ENCODE measurements around the gene MTCH2. TPM values are rescaled to one million over a fixed set of nuclear protein-coding genes. Genes with fewer than 3 reads are reported as not detected.

Gene MTCH2
- total RNA-seq, 1 experiment from 2014 or later, result 160 TPM

DNA sequence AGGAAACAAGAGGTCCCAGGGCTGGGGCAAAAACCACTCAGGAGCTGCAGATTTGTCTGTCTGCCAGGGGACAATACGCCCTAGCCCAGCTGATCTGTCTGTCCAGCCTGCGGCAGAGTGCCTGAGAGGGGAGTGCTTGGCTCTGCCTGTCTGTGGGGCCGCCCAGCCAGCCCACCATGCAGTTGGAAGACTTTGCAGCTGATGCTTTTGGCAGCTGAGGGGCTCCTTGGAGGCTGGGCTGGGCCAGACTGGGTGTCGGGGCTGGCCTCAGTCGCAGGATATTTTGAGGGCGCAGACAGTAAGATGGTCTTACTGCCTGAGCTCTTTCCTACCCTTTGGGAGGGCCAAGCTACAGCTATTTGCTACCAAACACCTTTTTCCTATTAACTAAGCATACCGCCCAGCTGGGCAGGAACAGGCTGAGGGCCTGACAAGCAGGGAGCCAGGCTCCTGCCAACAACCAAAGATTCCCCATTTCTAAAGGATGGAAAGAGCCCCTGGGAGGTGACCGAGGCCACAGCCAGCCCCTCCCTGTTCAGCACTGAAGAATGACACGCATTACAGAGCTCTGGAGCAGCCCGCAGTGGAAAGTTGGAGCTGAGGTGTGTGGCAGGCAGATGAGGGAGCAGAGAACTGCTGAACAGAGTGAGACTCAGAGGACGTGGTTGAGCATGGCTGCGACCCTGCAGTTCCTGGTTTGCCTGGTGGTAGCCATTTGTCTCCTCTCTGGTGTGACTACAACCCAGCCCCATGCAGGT is 56.1 kb downstream of the MTCH2 start, which contains the start of gene FAM180B:
Gene FAM180B (plus strand): TSS at position 581 of the 758 bp plus-strand sequence. CDS start 91 bp downstream, at position 672.
- POLR2A ChIA-PET, result no interaction called here
- ATAC-seq, result no peak
- TF ChIP-seq HMGA2 (CRISPR knock-in tag; IDR thresholded peaks at IDR 0.05) (no peak), ZNF423 (CRISPR knock-in tag; IDR thresholded peaks at IDR 0.05) (no peak), RORB (CRISPR knock-in tag; IDR thresholded peaks at IDR 0.05) (no peak), MXD4 (CRISPR knock-in tag; IDR thresholded peaks at IDR 0.05; ENCODE audit: borderline replicate concordance) (no peak)
- TF ChIP-seq, protein P1, sequence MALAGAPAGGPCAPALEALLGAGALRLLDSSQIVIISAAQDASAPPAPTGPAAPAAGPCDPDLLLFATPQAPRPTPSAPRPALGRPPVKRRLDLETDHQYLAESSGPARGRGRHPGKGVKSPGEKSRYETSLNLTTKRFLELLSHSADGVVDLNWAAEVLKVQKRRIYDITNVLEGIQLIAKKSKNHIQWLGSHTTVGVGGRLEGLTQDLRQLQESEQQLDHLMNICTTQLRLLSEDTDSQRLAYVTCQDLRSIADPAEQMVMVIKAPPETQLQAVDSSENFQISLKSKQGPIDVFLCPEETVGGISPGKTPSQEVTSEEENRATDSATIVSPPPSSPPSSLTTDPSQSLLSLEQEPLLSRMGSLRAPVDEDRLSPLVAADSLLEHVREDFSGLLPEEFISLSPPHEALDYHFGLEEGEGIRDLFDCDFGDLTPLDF (CRISPR knock-in tag; IDR thresholded peaks at IDR 0.05), result no peak
- TF ChIP-seq, protein P2, sequence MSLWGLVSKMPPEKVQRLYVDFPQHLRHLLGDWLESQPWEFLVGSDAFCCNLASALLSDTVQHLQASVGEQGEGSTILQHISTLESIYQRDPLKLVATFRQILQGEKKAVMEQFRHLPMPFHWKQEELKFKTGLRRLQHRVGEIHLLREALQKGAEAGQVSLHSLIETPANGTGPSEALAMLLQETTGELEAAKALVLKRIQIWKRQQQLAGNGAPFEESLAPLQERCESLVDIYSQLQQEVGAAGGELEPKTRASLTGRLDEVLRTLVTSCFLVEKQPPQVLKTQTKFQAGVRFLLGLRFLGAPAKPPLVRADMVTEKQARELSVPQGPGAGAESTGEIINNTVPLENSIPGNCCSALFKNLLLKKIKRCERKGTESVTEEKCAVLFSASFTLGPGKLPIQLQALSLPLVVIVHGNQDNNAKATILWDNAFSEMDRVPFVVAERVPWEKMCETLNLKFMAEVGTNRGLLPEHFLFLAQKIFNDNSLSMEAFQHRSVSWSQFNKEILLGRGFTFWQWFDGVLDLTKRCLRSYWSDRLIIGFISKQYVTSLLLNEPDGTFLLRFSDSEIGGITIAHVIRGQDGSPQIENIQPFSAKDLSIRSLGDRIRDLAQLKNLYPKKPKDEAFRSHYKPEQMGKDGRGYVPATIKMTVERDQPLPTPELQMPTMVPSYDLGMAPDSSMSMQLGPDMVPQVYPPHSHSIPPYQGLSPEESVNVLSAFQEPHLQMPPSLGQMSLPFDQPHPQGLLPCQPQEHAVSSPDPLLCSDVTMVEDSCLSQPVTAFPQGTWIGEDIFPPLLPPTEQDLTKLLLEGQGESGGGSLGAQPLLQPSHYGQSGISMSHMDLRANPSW (CRISPR knock-in tag; conservative IDR thresholded peaks at IDR 0.05; ENCODE audit: low read depth), result no peak
- TF ChIP-seq, protein P3, sequence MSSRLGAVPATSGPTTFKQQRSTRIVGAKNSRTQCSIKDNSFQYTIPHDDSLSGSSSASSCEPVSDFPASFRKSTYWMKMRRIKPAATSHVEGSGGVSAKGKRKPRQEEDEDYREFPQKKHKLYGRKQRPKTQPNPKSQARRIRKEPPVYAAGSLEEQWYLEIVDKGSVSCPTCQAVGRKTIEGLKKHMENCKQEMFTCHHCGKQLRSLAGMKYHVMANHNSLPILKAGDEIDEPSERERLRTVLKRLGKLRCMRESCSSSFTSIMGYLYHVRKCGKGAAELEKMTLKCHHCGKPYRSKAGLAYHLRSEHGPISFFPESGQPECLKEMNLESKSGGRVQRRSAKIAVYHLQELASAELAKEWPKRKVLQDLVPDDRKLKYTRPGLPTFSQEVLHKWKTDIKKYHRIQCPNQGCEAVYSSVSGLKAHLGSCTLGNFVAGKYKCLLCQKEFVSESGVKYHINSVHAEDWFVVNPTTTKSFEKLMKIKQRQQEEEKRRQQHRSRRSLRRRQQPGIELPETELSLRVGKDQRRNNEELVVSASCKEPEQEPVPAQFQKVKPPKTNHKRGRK (CRISPR knock-in tag; IDR thresholded peaks at IDR 0.05; ENCODE audit: borderline replicate concordance), result no peak
- Mint-ChIP-seq H3K4me3 (no peak within 1 kb of the TSS), H3K4me1 (no peaks in the 10 kb centered on the region), H3K27ac (no peak within 1 kb of the TSS; the same call in 1 of the 2 replicates), H3K9me3 (no peaks in the 10 kb centered on the region), H3K36me3 (peaks cover 37% of the 10 kb centered on the region), H3K27me3 (ENCODE audit: low read depth) (peaks cover 20% of the 10 kb centered on the region)
- CTCF ChIA-PET, result no interaction called here
- DNase-seq (ENCODE audit: low spot score), result no peak

DNA sequence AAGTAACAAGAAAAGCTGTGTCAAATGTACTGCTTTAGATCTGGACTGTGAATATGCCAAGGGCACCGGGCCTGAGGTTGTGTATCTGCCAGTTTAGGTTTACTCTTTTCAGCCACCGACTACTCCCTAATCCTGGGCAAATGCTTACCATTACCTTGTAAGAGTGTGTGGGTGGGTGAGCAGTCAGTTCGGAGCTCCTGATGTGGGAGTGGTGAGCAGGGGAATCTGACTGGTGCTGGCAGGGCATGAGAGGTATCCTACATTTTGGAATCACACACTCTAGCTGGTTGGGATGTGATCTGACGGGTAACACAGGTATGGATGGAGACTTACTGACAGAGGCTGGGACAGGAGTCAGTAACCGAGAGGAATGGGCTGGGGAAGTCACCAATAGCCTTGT is 58.5 kb downstream of the MTCH2 start:
- ATAC-seq (no peak), DNase-seq (ENCODE audit: low spot score) (no peak)
- Mint-ChIP-seq H3K27me3 (ENCODE audit: low read depth) (peaks cover 3% of the 10 kb centered on the region), H3K9me3 (no peaks in the 10 kb centered on the region), H3K36me3 (peaks cover 44% of the 10 kb centered on the region), H3K4me1 (peaks cover 6% of the 10 kb centered on the region), H3K27ac (peak overlapping the region; percentile 30; the same call in 1 of the 2 replicates), H3K4me3 (no peak overlapping the region)
- ChIA-PET CTCF (interaction anchor here (0.7 to 1.3 kb wide), 2 partner anchors 31 to 129 kb away, joined by 3 read pairs; no protein-coding TSS in a partner anchor), POLR2A (no interaction called here)
- TF ChIP-seq TCF7 (CRISPR knock-in tag; IDR thresholded peaks at IDR 0.05; ENCODE audit: low read depth), result no peak

DNA sequence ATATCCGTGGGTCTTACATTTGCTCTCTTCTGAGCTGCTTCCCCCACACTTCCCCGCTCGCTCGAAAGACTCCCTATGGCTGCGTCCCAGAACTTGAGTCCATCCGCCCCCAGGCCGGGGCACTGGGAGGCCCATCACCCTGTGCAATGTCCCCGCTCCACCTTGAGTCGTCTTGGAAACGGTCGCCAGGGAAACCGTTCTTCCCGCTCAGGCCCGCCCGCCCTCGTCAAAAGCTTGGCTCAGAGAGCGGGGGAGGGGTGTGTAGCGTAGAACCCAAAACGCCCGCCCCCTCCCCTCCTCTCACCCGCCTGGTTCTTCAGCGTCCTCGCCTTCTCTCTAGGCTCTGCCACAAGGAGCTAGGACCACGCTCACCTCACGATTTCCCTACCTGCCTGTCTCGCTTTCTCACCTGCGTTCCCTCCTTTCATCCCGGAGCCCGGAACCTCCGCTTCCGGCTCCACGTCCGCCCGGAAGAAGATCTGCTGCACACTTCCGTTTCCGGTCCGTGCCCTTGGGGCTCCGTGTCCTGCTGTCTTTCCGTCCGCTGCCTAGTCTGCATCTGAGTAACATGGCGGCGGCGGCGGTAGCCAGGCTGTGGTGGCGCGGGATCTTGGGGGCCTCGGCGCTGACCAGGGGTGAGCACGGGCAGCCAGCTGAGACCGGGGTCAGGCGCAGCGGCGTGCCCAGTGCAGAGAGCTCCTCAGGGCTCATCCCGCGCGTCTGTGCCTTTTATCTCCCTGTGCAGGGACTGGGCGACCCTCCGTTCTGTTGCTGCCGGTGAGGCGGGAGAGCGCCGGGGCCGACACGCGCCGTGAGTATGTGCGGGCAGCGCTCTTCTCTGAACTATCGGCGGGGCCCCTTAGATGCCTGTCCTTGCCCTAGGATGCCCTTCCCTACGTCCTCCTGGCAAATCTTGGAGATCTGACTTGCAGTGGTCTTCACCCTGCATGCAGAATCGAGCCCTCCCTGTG is 63.5 kb downstream of the MTCH2 start, which contains the start of the genes KBTBD4 and NDUFS3:
Gene KBTBD4 (minus strand): TSS at position 447 of the 971 bp plus-strand sequence. CDS start 19 bp downstream, at position 428.
Gene NDUFS3 (plus strand): TSS at position 551 of the 971 bp plus-strand sequence. CDS start 18 bp downstream, at position 569.
- no peaks in the 10 kb centered on the region for H3K9me3 Mint-ChIP-seq
- H3K4me3 Mint-ChIP-seq, result peak within 1 kb of the TSS; percentile 93
- ATAC-seq (peak; percentile 93), DNase-seq (ENCODE audit: low spot score) (peak; percentile 91)
- H3K27me3 Mint-ChIP-seq (ENCODE audit: low read depth), result no peaks in the 10 kb centered on the region; the same call in 1 of the 2 replicates
- peaks cover 55% of the 10 kb centered on the region for H3K36me3 Mint-ChIP-seq
- ChIA-PET CTCF (interaction anchor here (1.3 kb wide), 1 partner anchor 25 kb away, joined by 9 read pairs; no protein-coding TSS in a partner anchor), POLR2A (interaction anchor here (1.7 kb wide), 1 partner anchor 14 kb away, joined by 4 read pairs; the partner anchor contains the start of gene PTPMT1)
- H3K27ac Mint-ChIP-seq, result peak within 1 kb of the TSS; percentile 99
- peaks cover 18% of the 10 kb centered on the region for H3K4me1 Mint-ChIP-seq
- TF ChIP-seq NFYB (CRISPR knock-in tag; conservative IDR thresholded peaks at IDR 0.05; ENCODE audit: low read depth), result no peak; the same call in 1 of the 2 replicates
- no peak for TF ChIP-seq GTF2I (CRISPR knock-in tag; conservative IDR thresholded peaks at IDR 0.05)
- no peak for TF ChIP-seq ZNF671 (CRISPR knock-in tag; IDR thresholded peaks at IDR 0.05)
- no peak for TF ChIP-seq ZNF263 (CRISPR knock-in tag; IDR thresholded peaks at IDR 0.05; ENCODE audit: low read depth)
- TF ChIP-seq, protein P4, sequence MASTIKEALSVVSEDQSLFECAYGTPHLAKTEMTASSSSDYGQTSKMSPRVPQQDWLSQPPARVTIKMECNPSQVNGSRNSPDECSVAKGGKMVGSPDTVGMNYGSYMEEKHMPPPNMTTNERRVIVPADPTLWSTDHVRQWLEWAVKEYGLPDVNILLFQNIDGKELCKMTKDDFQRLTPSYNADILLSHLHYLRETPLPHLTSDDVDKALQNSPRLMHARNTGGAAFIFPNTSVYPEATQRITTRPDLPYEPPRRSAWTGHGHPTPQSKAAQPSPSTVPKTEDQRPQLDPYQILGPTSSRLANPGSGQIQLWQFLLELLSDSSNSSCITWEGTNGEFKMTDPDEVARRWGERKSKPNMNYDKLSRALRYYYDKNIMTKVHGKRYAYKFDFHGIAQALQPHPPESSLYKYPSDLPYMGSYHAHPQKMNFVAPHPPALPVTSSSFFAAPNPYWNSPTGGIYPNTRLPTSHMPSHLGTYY (CRISPR knock-in tag; IDR thresholded peaks at IDR 0.05), result no peak
- TF ChIP-seq, protein P5, sequence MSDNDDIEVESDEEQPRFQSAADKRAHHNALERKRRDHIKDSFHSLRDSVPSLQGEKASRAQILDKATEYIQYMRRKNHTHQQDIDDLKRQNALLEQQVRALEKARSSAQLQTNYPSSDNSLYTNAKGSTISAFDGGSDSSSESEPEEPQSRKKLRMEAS (CRISPR knock-in tag; IDR thresholded peaks at IDR 0.05), result peak; percentile 88
- TF ChIP-seq JUN (CRISPR knock-in tag; IDR thresholded peaks at IDR 0.05), result peak; percentile 25; the same call in 1 of the 2 replicates
- TF ChIP-seq, protein P1 (CRISPR knock-in tag; IDR thresholded peaks at IDR 0.05), result no peak; the same call in 1 of the 2 replicates
- TF ChIP-seq, protein P6, sequence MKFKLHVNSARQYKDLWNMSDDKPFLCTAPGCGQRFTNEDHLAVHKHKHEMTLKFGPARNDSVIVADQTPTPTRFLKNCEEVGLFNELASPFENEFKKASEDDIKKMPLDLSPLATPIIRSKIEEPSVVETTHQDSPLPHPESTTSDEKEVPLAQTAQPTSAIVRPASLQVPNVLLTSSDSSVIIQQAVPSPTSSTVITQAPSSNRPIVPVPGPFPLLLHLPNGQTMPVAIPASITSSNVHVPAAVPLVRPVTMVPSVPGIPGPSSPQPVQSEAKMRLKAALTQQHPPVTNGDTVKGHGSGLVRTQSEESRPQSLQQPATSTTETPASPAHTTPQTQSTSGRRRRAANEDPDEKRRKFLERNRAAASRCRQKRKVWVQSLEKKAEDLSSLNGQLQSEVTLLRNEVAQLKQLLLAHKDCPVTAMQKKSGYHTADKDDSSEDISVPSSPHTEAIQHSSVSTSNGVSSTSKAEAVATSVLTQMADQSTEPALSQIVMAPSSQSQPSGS (CRISPR knock-in tag; IDR thresholded peaks at IDR 0.05; ENCODE audit: borderline replicate concordance, low read depth), result no peak
- peak; percentile 76; the same call in 1 of the 2 replicates for TF ChIP-seq TEAD1 (CRISPR knock-in tag; IDR thresholded peaks at IDR 0.05)
- TF ChIP-seq CREM (CRISPR knock-in tag; IDR thresholded peaks at IDR 0.05), result peak; percentile 79; the same call in 1 of the 2 replicates

Data from WTC11 (cell line).